ENCODE results near the gene CPNE6.
A peak's percentile ranks its signal among the peaks of the same experiment; 100 is the strongest.

CPNE6 gene

GRCh38 chr14:24115422-24116127, 44.2 kb downstream of the CPNE6 start:
- no peaks in the 10 kb centered on the region for H3K9me3 ChIP-seq (ENCODE audit: control insufficient read depth in 2 of 2, low read length in 2 of 2)
- H3K27ac ChIP-seq (ENCODE audit: low read depth in 2 of 2, low read length in 2 of 2): peak overlapping the region; percentile 99 to 100
- peaks cover 28 to 35% of the 10 kb centered on the region in 2 donors for H3K36me3 ChIP-seq (ENCODE audit: control insufficient read depth in 2 of 2, insufficient read depth in 2 of 2, low read length in 2 of 2)
- peak overlapping the region; percentile 84 to 93 for H3K9ac ChIP-seq (ENCODE audit: low read depth in 1 of 2, low read length in 2 of 2)
- H3K27me3 ChIP-seq (ENCODE audit: control insufficient read depth in 2 of 2, insufficient read depth in 2 of 2, low read length in 2 of 2): no peaks in the 10 kb centered on the region
- peaks cover 18 to 20% of the 10 kb centered on the region in 2 donors for H3K4me1 ChIP-seq (ENCODE audit: control insufficient read depth in 2 of 2, insufficient read depth in 2 of 2, low read length in 2 of 2)
- peak overlapping the region; percentile 78 to 95 for H3K4me3 ChIP-seq (ENCODE audit: low read length in 2 of 2)

DNA sequence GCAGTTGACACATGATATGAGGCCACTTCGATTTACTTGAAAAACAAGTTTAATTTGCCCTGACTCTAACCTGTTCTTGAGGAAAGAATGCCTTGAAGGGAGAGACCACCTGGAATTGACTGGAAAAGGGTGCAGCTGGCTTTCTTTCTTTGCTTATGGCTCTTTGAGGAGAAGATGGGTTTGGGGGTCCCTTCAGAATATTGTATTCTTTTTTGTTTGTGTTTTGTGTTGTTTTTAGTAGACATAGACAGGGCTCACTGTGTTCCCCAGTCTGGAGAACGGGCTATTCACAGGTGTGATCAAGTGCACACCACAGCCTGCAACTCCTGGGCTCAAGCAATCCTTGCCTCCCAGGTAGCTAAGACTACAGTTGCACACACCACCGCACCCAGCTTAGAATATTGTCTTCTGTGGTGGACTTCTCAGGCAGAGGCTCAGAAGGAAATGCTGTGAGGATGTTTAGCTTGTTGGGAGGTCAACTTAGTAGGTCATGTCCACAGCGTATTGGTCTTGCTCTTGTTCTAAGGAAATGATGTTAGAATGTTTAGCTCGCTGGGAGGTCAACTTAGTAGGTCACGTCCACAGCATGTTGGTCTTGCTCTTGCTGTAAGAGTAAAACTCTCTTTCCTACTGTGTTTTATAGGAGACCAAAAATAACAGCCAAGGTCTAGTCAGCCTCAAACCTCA, 44.9 kb downstream of the CPNE6 start:
- no peaks in the 10 kb centered on the region for H3K9me3 ChIP-seq (ENCODE audit: control insufficient read depth in 2 of 2, low read length in 2 of 2)
- H3K27ac ChIP-seq (ENCODE audit: low read depth in 2 of 2, low read length in 2 of 2): no peak overlapping the region
- H3K4me1 ChIP-seq (ENCODE audit: control insufficient read depth in 2 of 2, insufficient read depth in 2 of 2, low read length in 2 of 2): peaks cover 15 to 18% of the 10 kb centered on the region in 2 donors
- H3K27me3 ChIP-seq (ENCODE audit: control insufficient read depth in 2 of 2, insufficient read depth in 2 of 2, low read length in 2 of 2): no peaks in the 10 kb centered on the region
- H3K36me3 ChIP-seq (ENCODE audit: control insufficient read depth in 2 of 2, insufficient read depth in 2 of 2, low read length in 2 of 2): peaks cover 35 to 41% of the 10 kb centered on the region in 2 donors
- peak overlapping the region; percentile 84 to 93 for H3K9ac ChIP-seq (ENCODE audit: low read depth in 1 of 2, low read length in 2 of 2)
- peak overlapping the region; percentile 78 to 95 for H3K4me3 ChIP-seq (ENCODE audit: low read length in 2 of 2)

GRCh38 chr14:24117179-24117578, 45.8 kb downstream of the CPNE6 start:
- Histone ChIP-seq H3K36me3 (ENCODE audit: control insufficient read depth in 2 of 2, insufficient read depth in 2 of 2, low read length in 2 of 2) (peaks cover 43 to 50% of the 10 kb centered on the region in 2 donors), H3K27ac (ENCODE audit: low read depth in 2 of 2, low read length in 2 of 2) (no peak overlapping the region)

GRCh38 chr14:24119691-24120090, 48.3 kb downstream of the CPNE6 start:
- Histone ChIP-seq H3K4me3 (ENCODE audit: low read length in 2 of 2) (no peak overlapping the region), H3K36me3 (ENCODE audit: control insufficient read depth in 2 of 2, insufficient read depth in 2 of 2, low read length in 2 of 2) (peaks cover 65 to 66% of the 10 kb centered on the region in 2 donors), H3K4me1 (ENCODE audit: control insufficient read depth in 2 of 2, insufficient read depth in 2 of 2, low read length in 2 of 2) (peaks cover 10 to 13% of the 10 kb centered on the region in 2 donors)

More at GRCh38 chr14:24117179-24117578, 45.8 kb downstream of the CPNE6 start:
- no peaks in the 10 kb centered on the region for H3K9me3 ChIP-seq (ENCODE audit: control insufficient read depth in 2 of 2, low read length in 2 of 2)
- H3K9ac ChIP-seq (ENCODE audit: low read depth in 1 of 2, low read length in 2 of 2): no peak overlapping the region
- no peak overlapping the region for H3K4me3 ChIP-seq (ENCODE audit: low read length in 2 of 2)
- peaks cover 15 to 18% of the 10 kb centered on the region in 2 donors for H3K4me1 ChIP-seq (ENCODE audit: control insufficient read depth in 2 of 2, insufficient read depth in 2 of 2, low read length in 2 of 2)
- H3K27me3 ChIP-seq (ENCODE audit: control insufficient read depth in 2 of 2, insufficient read depth in 2 of 2, low read length in 2 of 2): no peaks in the 10 kb centered on the region

GRCh38 chr14:24121210-24121609, 49.8 kb downstream of the CPNE6 start:
- Histone ChIP-seq H3K27ac (ENCODE audit: low read depth in 2 of 2, low read length in 2 of 2) (no peak overlapping the region), H3K36me3 (ENCODE audit: control insufficient read depth in 2 of 2, insufficient read depth in 2 of 2, low read length in 2 of 2) (peaks cover 66 to 67% of the 10 kb centered on the region in 2 donors), H3K4me1 (ENCODE audit: control insufficient read depth in 2 of 2, insufficient read depth in 2 of 2, low read length in 2 of 2) (peaks cover 4 to 5% of the 10 kb centered on the region in 2 donors), H3K9me3 (ENCODE audit: control insufficient read depth in 2 of 2, low read length in 2 of 2) (no peaks in the 10 kb centered on the region), H3K4me3 (ENCODE audit: low read length in 2 of 2) (no peak overlapping the region), H3K9ac (ENCODE audit: low read depth in 1 of 2, low read length in 2 of 2) (no peak overlapping the region), H3K27me3 (ENCODE audit: control insufficient read depth in 2 of 2, insufficient read depth in 2 of 2, low read length in 2 of 2) (no peaks in the 10 kb centered on the region)

More at GRCh38 chr14:24119691-24120090, 48.3 kb downstream of the CPNE6 start:
- Histone ChIP-seq H3K27ac (ENCODE audit: low read depth in 2 of 2, low read length in 2 of 2) (no peak overlapping the region), H3K27me3 (ENCODE audit: control insufficient read depth in 2 of 2, insufficient read depth in 2 of 2, low read length in 2 of 2) (no peaks in the 10 kb centered on the region), H3K9me3 (ENCODE audit: control insufficient read depth in 2 of 2, low read length in 2 of 2) (no peaks in the 10 kb centered on the region), H3K9ac (ENCODE audit: low read depth in 1 of 2, low read length in 2 of 2) (no peak overlapping the region)

GRCh38 chr14:24122416-24122815, 51.1 kb downstream of the CPNE6 start:
- no peaks in the 10 kb centered on the region for H3K9me3 ChIP-seq (ENCODE audit: control insufficient read depth in 2 of 2, low read length in 2 of 2)
- no peak overlapping the region for H3K4me3 ChIP-seq (ENCODE audit: low read length in 2 of 2)
- no peak overlapping the region for H3K27ac ChIP-seq (ENCODE audit: low read depth in 2 of 2, low read length in 2 of 2)
- no peak overlapping the region for H3K9ac ChIP-seq (ENCODE audit: low read depth in 1 of 2, low read length in 2 of 2)
- H3K36me3 ChIP-seq (ENCODE audit: control insufficient read depth in 2 of 2, insufficient read depth in 2 of 2, low read length in 2 of 2): peaks cover 57 to 67% of the 10 kb centered on the region in 2 donors
- H3K27me3 ChIP-seq (ENCODE audit: control insufficient read depth in 2 of 2, insufficient read depth in 2 of 2, low read length in 2 of 2): no peaks in the 10 kb centered on the region
- no peaks in the 10 kb centered on the region for H3K4me1 ChIP-seq (ENCODE audit: control insufficient read depth in 2 of 2, insufficient read depth in 2 of 2, low read length in 2 of 2)

- Histone ChIP-seq H3K4me3 (ENCODE audit: low read length in 2 of 2) (no peak overlapping the region), H3K36me3 (ENCODE audit: control insufficient read depth in 2 of 2, insufficient read depth in 2 of 2, low read length in 2 of 2) (peaks cover 54 to 62% of the 10 kb centered on the region in 2 donors), H3K27me3 (ENCODE audit: control insufficient read depth in 2 of 2, insufficient read depth in 2 of 2, low read length in 2 of 2) (no peaks in the 10 kb centered on the region), H3K27ac (ENCODE audit: low read depth in 2 of 2, low read length in 2 of 2) (no peak overlapping the region), H3K9ac (ENCODE audit: low read depth in 1 of 2, low read length in 2 of 2) (no peak overlapping the region), H3K9me3 (ENCODE audit: control insufficient read depth in 2 of 2, low read length in 2 of 2) (no peaks in the 10 kb centered on the region), H3K4me1 (ENCODE audit: control insufficient read depth in 2 of 2, insufficient read depth in 2 of 2, low read length in 2 of 2) (no peaks in the 10 kb centered on the region)
Observed at GRCh38 chr14:24122898-24123297, 51.5 kb downstream of the CPNE6 start.

DNA sequence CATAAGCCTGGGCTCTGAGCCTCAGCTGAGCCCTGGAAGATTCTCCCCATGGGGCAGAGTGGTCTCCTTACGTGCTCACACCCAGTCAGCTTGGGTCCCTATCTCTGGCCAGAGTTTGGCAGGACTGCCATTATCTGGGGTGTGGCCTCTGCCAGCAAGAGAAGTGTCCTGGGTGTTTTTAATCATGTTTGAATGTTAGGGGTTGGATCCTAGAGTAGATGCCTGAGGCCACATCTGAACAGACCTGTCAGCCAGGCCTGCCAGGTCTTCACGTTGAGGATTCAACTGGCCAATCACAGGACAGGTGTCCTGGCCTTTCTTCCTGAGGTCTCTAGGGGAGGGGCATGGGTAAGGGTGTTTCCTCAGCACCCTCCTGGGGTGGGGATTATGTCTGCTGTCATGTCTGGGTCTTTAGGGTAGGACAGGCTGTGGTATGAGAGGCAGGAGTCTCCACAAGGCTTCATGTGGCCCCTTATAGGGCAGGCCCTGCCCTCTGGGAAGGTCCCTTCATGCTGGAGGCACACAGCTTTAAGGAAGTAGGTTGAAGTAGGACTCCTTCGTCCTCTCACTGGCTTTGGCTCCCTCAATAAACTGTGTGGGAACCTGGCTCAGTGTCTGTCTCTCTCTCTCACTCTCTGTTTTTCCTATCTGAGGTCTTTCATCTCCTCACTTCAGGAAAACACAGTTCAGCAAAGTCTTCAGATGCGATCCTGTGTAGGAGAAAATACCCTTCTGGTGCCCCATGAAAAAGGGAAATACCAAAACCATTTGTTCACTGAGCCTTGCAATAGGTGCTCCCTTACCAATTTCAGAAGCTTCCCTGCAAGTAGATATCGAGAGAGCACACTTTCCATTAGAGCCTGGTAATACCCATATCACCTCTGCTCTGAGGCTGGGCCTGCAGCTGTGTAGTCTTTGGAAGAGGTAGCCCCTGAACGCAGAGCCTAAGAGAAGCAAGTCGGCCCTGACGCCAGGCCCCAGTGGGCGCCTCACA, 52.4 kb downstream of the CPNE6 start:
- no peak overlapping the region for H3K27ac ChIP-seq (ENCODE audit: low read depth in 2 of 2, low read length in 2 of 2)
- H3K9ac ChIP-seq (ENCODE audit: low read depth in 1 of 2, low read length in 2 of 2): no peak overlapping the region
- H3K9me3 ChIP-seq (ENCODE audit: control insufficient read depth in 2 of 2, low read length in 2 of 2): no peaks in the 10 kb centered on the region
- no peaks in the 10 kb centered on the region for H3K27me3 ChIP-seq (ENCODE audit: control insufficient read depth in 2 of 2, insufficient read depth in 2 of 2, low read length in 2 of 2)
- H3K4me1 ChIP-seq (ENCODE audit: control insufficient read depth in 2 of 2, insufficient read depth in 2 of 2, low read length in 2 of 2): no peaks in the 10 kb centered on the region
- peaks cover 45 to 53% of the 10 kb centered on the region in 2 donors for H3K36me3 ChIP-seq (ENCODE audit: control insufficient read depth in 2 of 2, insufficient read depth in 2 of 2, low read length in 2 of 2)
- H3K4me3 ChIP-seq (ENCODE audit: low read length in 2 of 2): no peak overlapping the region

DNA sequence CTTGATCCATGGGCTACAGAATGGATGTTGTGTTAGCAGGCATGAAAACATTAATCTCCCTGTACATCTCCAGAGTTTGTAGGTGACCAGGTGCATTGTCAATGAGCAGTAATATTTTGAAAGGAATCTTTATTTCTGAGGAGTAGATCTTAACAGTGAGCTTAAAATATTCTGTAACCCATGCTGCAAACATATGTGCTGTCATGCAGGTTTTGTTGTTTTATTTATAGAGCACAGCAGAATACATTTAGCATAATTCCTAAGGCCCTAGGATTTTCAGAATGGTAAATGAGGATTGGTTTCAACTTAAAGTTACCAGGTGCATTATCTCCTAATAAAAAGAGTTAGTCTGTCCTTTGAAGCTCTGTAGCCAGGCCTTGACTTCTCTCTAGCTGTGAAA, 55.6 kb downstream of the CPNE6 start:
- no peaks in the 10 kb centered on the region for H3K9me3 ChIP-seq (ENCODE audit: control insufficient read depth in 2 of 2, low read length in 2 of 2)
- H3K36me3 ChIP-seq (ENCODE audit: control insufficient read depth in 2 of 2, insufficient read depth in 2 of 2, low read length in 2 of 2): peaks cover 18 to 25% of the 10 kb centered on the region in 2 donors
- H3K27me3 ChIP-seq (ENCODE audit: control insufficient read depth in 2 of 2, insufficient read depth in 2 of 2, low read length in 2 of 2): no peaks in the 10 kb centered on the region
- no peaks in the 10 kb centered on the region for H3K4me1 ChIP-seq (ENCODE audit: control insufficient read depth in 2 of 2, insufficient read depth in 2 of 2, low read length in 2 of 2)
- no peak overlapping the region for H3K4me3 ChIP-seq (ENCODE audit: low read length in 2 of 2)
- H3K27ac ChIP-seq (ENCODE audit: low read depth in 2 of 2, low read length in 2 of 2): no peak overlapping the region
- H3K9ac ChIP-seq (ENCODE audit: low read depth in 1 of 2, low read length in 2 of 2): no peak overlapping the region
